ENCODE results near the gene TIAM1. TPM values are rescaled to one million over a fixed set of nuclear protein-coding genes. Genes with fewer than 3 reads are reported as not detected.

TIAM1 gene
- total RNA-seq, 4 donors from 2014 or later = 2.6 to 11.0 (median 6.9) TPM

DNA sequence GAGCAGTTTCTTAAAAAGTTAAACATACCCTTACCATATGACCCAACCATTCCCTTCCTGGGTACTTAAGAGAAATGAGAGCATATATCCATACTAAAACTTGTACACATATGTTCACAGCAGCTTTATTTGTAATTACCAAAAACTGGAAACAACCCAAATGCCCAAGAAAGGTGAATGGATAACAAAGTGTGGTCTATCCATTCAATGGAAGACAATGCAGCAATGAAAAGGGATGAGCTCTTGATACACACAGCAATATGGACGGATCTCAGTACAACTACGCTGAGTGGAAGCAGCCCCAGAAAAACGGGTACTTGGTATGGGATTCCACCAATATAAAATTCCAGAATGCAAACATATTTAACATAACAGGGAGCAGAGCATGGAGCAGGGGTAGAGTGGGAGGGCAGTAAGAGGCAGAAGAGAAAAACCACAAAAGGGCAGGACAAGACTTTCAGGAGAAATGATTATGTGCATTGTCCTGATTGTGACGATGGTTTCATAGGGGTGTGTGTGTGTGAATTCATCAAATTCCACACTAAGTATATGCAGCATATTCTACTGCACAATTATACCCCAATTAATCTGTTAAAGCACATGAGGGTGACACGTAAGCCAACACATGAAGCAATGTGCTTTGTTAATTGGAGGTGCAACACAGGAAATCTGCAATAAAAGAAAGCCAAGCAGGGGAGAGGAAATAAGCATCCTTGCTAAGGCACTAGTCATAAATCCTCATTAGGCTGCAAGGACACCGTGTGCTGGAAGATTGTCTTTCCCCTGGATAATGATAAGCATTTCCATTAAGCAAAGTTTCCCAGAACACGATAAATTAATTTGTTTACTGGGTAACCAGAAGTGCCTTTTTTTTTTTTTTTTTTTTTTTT lies 192.7 kb downstream of the TIAM1 start:
- Histone ChIP-seq H3K4me1 (no peaks in the 10 kb centered on the region), H3K4me3 (no peak overlapping the region), H3K36me3 (no peaks in the 10 kb centered on the region), H3K9me3 (peaks cover 0 to 28% (median 0%) of the 10 kb centered on the region in 3 donors), H3K27me3 (no peaks in the 10 kb centered on the region), H3K27ac (no peak overlapping the region)
- peak; percentile 22 for ATAC-seq
- TF ChIP-seq POLR2AphosphoS5 (IDR thresholded peaks at IDR 0.05) = peak; percentile 53
- TF ChIP-seq EP300 (IDR thresholded peaks at IDR 0.05) = no peak
- 75 to 81% methylated on average over 7 of the region's 7 CpGs for WGBS, 2 donors (ENCODE audit: low coverage in 1 of 2)

- 20 to 30% methylated on average over 3 of the region's 3 CpGs for WGBS, 2 donors (ENCODE audit: low coverage in 1 of 2)
Observed at GRCh38 chr21:31145274-31145673, 198.8 kb downstream of the TIAM1 start.

DNA sequence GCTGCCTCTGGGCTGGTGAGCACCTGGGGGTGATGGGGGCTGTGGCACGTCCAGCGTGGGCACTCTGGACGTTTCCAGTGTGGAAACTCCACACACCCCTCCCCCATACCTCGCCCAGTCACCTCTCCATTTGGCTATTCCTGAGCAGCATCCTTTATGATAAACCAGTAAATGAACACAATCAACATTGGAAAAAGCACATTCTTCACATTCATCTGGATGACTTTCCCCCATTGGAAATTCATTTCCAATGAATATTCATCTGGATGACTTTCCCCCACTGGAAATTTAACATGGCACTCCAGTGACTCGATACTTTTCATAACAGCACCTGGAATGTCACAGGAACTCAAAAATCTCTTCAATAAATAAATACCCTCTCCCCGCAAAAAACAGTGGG lies 201.0 kb downstream of the TIAM1 start:
- no peaks in the 10 kb centered on the region for H3K9me3 ChIP-seq
- H3K27me3 ChIP-seq = no peaks in the 10 kb centered on the region
- WGBS, 2 donors (ENCODE audit: low coverage in 1 of 2) = 79 to 82% methylated on average over 4 to 5 of the region's 6 CpGs
- no peak overlapping the region for H3K27ac ChIP-seq
- no peak overlapping the region for H3K4me3 ChIP-seq
- H3K36me3 ChIP-seq = no peaks in the 10 kb centered on the region
- no peaks in the 10 kb centered on the region for H3K4me1 ChIP-seq
- TF ChIP-seq CTCF (IDR thresholded peaks at IDR 0.05) (no peak), EP300 (IDR thresholded peaks at IDR 0.05) (no peak), POLR2AphosphoS5 (IDR thresholded peaks at IDR 0.05) (no peak), POLR2A (IDR thresholded peaks at IDR 0.05) (no peak)
- no peak for ATAC-seq

More at GRCh38 chr21:31145274-31145673, 198.8 kb downstream of the TIAM1 start:
- TF ChIP-seq POLR2A (IDR thresholded peaks at IDR 0.05) (no peak), EP300 (IDR thresholded peaks at IDR 0.05) (no peak), CTCF (IDR thresholded peaks at IDR 0.05) (no peak), POLR2AphosphoS5 (IDR thresholded peaks at IDR 0.05) (no peak)
- ATAC-seq = no peak
- no peaks in the 10 kb centered on the region for H3K36me3 ChIP-seq
- no peak overlapping the region for H3K27ac ChIP-seq
- no peak overlapping the region for H3K4me3 ChIP-seq
- H3K27me3 ChIP-seq = no peaks in the 10 kb centered on the region
- no peaks in the 10 kb centered on the region for H3K4me1 ChIP-seq
- no peaks in the 10 kb centered on the region for H3K9me3 ChIP-seq

- Histone ChIP-seq H3K4me1 (no peaks in the 10 kb centered on the region), H3K27ac (no peak overlapping the region), H3K27me3 (no peaks in the 10 kb centered on the region), H3K9me3 (no peaks in the 10 kb centered on the region), H3K4me3 (no peak overlapping the region), H3K36me3 (no peaks in the 10 kb centered on the region)
- TF ChIP-seq EP300 (IDR thresholded peaks at IDR 0.05) (no peak), POLR2AphosphoS5 (IDR thresholded peaks at IDR 0.05) (no peak), CTCF (IDR thresholded peaks at IDR 0.05) (no peak), POLR2A (IDR thresholded peaks at IDR 0.05) (no peak)
- ATAC-seq = no peak
- 51% methylated on average over 4 of the region's 7 CpGs; no CpG with 5 or more reads in 1 of the 2 donors for WGBS, 2 donors (ENCODE audit: low coverage in 1 of 2)
Observed at GRCh38 chr21:31142600-31142999, 201.5 kb downstream of the TIAM1 start.

DNA sequence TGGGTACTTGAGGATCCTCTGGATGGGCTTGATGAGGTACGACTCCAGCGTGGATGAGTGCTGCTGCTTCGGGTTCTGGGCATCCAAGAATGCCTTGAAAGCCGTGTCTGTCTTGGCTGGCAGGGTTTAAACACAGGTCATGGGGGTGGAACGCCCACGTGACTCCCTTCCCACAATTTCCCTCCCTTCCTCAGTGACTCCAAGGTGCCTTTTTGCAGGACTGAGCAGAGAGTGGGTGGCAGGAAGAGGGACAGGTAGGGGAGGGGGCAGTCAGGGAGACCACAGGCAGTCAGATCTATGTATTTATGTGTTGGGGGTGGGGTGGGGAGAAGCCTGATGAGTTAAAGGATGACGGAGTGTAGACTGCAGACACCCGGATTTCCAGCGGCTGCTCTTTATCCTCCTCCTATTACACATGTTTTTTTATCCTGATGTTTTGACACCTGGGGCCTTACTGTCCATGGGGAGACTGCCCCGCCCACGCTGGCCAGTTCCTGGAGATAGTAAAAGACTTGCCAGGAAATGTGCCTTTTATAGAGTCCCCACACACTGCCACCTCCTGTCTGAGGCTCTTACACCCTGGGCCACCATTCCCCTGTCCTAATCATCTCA lies 202.6 kb downstream of the TIAM1 start:
- H3K27me3 ChIP-seq = peaks cover 3% of the 10 kb centered on the region
- TF ChIP-seq POLR2A (IDR thresholded peaks at IDR 0.05) (no peak), POLR2AphosphoS5 (IDR thresholded peaks at IDR 0.05) (no peak), EP300 (IDR thresholded peaks at IDR 0.05) (no peak), CTCF (IDR thresholded peaks at IDR 0.05) (no peak)
- H3K4me3 ChIP-seq = no peak overlapping the region
- no peak overlapping the region for H3K27ac ChIP-seq
- H3K9me3 ChIP-seq = no peaks in the 10 kb centered on the region
- H3K36me3 ChIP-seq = no peaks in the 10 kb centered on the region
- no peak for ATAC-seq
- H3K4me1 ChIP-seq = no peaks in the 10 kb centered on the region
- 35 to 46% methylated on average over 4 to 7 of the region's 11 CpGs for WGBS, 2 donors (ENCODE audit: low coverage in 1 of 2)

Data from gastroesophageal sphincter (tissue), 4 donors.